ENCODE data around the gene AOPEP. TPM values are rescaled to one million over a fixed set of nuclear protein-coding genes. Genes with fewer than 3 reads are reported as not detected.

Gene AOPEP
- polyA plus RNA-seq, 1 of the 3 experiments (the other 2 are of a cell fraction): 54.6 TPM

DNA sequence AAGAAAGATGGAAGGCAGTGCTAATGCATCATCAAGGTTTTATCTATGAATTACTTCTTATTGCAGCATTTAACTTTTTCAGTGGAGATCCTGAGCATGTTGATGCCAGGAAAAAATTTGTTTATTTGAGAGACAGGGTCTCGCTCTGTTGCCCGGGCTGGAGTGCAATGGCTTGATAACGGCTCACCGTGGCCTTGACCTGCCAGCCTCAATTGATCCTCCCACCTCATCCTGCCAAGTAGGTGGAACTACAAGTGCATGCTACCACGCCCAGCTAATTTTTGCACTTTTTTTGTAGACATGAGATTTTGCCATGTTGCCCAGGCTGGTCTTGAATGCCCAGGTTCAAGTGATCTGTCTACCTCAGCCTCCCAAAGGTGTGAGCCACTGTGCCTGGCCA, 47.2 kb downstream of the AOPEP start (continued):
- TF ChIP-seq, protein P1, sequence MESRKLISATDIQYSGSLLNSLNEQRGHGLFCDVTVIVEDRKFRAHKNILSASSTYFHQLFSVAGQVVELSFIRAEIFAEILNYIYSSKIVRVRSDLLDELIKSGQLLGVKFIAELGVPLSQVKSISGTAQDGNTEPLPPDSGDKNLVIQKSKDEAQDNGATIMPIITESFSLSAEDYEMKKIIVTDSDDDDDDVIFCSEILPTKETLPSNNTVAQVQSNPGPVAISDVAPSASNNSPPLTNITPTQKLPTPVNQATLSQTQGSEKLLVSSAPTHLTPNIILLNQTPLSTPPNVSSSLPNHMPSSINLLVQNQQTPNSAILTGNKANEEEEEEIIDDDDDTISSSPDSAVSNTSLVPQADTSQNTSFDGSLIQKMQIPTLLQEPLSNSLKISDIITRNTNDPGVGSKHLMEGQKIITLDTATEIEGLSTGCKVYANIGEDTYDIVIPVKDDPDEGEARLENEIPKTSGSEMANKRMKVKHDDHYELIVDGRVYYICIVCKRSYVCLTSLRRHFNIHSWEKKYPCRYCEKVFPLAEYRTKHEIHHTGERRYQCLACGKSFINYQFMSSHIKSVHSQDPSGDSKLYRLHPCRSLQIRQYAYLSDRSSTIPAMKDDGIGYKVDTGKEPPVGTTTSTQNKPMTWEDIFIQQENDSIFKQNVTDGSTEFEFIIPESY (IDR thresholded peaks at IDR 0.05; ENCODE audit: borderline replicate concordance, low read depth): no peak

DNA sequence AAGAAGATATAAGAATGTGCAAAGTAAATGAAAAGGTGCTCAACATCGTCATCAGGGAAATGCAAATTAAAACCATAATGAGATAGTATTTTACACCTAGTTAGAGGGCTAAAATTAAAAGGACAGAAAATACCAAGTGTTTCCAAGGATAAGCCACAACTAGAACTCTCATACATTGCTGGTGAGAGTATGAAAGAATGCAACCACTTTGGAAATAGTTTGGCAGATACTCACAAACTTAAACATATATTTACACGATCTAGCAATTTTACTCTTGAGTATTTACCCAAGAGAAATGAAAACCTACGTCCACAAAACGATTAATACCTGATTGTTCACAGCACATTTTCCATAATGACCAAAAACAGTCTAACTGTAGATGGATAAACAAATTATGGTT, 51.5 kb downstream of the AOPEP start:
- peaks cover 0 to 2% of the 10 kb centered on the region in 2 experiments for H3K36me3 ChIP-seq (replicated peaks in 1 of 2; ENCODE audit: control insufficient read depth in 1 of 2, insufficient read depth in 2 of 2, low read length in 1 of 2)
- H4K20me1 ChIP-seq (ENCODE audit: insufficient read depth): no peaks in the 10 kb centered on the region
- TF ChIP-seq MEF2A (IDR thresholded peaks at IDR 0.05; ENCODE audit: borderline replicate concordance, low read depth): no peak
- no peak for TF ChIP-seq TCF12 (IDR thresholded peaks at IDR 0.05)
- no peak for TF ChIP-seq FOXJ3 (CRISPR knock-in tag; IDR thresholded peaks at IDR 0.05)
- TF ChIP-seq, protein P1 (IDR thresholded peaks at IDR 0.05; ENCODE audit: borderline replicate concordance, low read depth): no peak
- TF ChIP-seq, protein P2, sequence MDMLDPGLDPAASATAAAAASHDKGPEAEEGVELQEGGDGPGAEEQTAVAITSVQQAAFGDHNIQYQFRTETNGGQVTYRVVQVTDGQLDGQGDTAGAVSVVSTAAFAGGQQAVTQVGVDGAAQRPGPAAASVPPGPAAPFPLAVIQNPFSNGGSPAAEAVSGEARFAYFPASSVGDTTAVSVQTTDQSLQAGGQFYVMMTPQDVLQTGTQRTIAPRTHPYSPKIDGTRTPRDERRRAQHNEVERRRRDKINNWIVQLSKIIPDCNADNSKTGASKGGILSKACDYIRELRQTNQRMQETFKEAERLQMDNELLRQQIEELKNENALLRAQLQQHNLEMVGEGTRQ (IDR thresholded peaks at IDR 0.05; ENCODE audit: borderline replicate concordance, low read depth, low read length): no peak
- TF ChIP-seq, protein P3, sequence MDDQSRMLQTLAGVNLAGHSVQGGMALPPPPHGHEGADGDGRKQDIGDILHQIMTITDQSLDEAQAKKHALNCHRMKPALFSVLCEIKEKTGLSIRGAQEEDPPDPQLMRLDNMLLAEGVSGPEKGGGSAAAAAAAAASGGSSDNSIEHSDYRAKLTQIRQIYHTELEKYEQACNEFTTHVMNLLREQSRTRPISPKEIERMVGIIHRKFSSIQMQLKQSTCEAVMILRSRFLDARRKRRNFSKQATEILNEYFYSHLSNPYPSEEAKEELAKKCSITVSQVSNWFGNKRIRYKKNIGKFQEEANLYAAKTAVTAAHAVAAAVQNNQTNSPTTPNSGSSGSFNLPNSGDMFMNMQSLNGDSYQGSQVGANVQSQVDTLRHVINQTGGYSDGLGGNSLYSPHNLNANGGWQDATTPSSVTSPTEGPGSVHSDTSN (IDR thresholded peaks at IDR 0.05): no peak
- TF ChIP-seq FOSL2 (IDR thresholded peaks at IDR 0.05; ENCODE audit: borderline replicate concordance, low read depth): no peak
- TF ChIP-seq ELF1 (IDR thresholded peaks at IDR 0.05): no peak
- no peak for TF ChIP-seq NFIC (IDR thresholded peaks at IDR 0.05; ENCODE audit: borderline replicate concordance)
- TF ChIP-seq, protein P4, sequence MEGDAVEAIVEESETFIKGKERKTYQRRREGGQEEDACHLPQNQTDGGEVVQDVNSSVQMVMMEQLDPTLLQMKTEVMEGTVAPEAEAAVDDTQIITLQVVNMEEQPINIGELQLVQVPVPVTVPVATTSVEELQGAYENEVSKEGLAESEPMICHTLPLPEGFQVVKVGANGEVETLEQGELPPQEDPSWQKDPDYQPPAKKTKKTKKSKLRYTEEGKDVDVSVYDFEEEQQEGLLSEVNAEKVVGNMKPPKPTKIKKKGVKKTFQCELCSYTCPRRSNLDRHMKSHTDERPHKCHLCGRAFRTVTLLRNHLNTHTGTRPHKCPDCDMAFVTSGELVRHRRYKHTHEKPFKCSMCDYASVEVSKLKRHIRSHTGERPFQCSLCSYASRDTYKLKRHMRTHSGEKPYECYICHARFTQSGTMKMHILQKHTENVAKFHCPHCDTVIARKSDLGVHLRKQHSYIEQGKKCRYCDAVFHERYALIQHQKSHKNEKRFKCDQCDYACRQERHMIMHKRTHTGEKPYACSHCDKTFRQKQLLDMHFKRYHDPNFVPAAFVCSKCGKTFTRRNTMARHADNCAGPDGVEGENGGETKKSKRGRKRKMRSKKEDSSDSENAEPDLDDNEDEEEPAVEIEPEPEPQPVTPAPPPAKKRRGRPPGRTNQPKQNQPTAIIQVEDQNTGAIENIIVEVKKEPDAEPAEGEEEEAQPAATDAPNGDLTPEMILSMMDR (IDR thresholded peaks at IDR 0.05): no peak
- TF ChIP-seq RCOR1 (IDR thresholded peaks at IDR 0.05; ENCODE audit: low read length): no peak
- TF ChIP-seq GABPA (IDR thresholded peaks at IDR 0.05; ENCODE audit: low read depth): no peak
- TF ChIP-seq, protein P5, sequence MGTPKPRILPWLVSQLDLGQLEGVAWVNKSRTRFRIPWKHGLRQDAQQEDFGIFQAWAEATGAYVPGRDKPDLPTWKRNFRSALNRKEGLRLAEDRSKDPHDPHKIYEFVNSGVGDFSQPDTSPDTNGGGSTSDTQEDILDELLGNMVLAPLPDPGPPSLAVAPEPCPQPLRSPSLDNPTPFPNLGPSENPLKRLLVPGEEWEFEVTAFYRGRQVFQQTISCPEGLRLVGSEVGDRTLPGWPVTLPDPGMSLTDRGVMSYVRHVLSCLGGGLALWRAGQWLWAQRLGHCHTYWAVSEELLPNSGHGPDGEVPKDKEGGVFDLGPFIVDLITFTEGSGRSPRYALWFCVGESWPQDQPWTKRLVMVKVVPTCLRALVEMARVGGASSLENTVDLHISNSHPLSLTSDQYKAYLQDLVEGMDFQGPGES (IDR thresholded peaks at IDR 0.05; ENCODE audit: low read depth, low read length): no peak
- TF ChIP-seq MXI1 (IDR thresholded peaks at IDR 0.05; ENCODE audit: low read depth, low read length): no peak
- no peak for TF ChIP-seq GATA2 (CRISPR knock-in tag; IDR thresholded peaks at IDR 0.05)
- H3K4me1 ChIP-seq (ENCODE audit: control insufficient read depth in 1 of 2, insufficient read depth in 2 of 2, low read depth in 1 of 2, low read length in 1 of 2): peaks cover 8 to 27% of the 10 kb centered on the region in 2 experiments
- peak overlapping the region in 1 of 2 experiments; percentile 18; a peak in 1 of 4 replicates for H3K27ac ChIP-seq (ENCODE audit: low read depth in 2 of 2, low read length in 1 of 2)
- no peak overlapping the region for H2AFZ ChIP-seq (ENCODE audit: low read depth)
- H3K79me2 ChIP-seq (ENCODE audit: insufficient read depth): peaks cover 7% of the 10 kb centered on the region; the same call in 1 of the 2 replicates
- no peak for DNase-seq
- ChIA-PET CTCF (interaction anchor here (0.6 to 1.2 kb wide), 2 partner anchors 11 to 85 kb away, joined by 3 read pairs; no protein-coding TSS in a partner anchor), POLR2A (no interaction called here)
- H3K27me3 ChIP-seq (ENCODE audit: insufficient read depth): no peaks in the 10 kb centered on the region
- H3K4me2 ChIP-seq: no peak overlapping the region
- H3K9me2 ChIP-seq: no peaks in the 10 kb centered on the region
- H3K9ac ChIP-seq: no peak overlapping the region
- WGBS (ENCODE audit: low lambda C conversion rate): 91% methylated on average over 4 of the region's 4 CpGs
- H3K4me3 ChIP-seq (ENCODE audit: low read depth in 2 of 2, low read length in 1 of 2): no peak overlapping the region
- no peaks in the 10 kb centered on the region for H3K9me3 ChIP-seq
- H3F3A ChIP-seq (replicated peaks; ENCODE audit: insufficient read depth): peaks cover 15% of the 10 kb centered on the region
